Head of caudate nucleus (tissue), 42 donors: ENCODE results near the gene ZBTB20.

Experiments used
- DNase-seq, 42 donors: peaks; one replicate each; pipeline versions ENCODE4 v3.0.0 to v3.0.0-alpha.2; 2020 to 2021; ENCODE audit warnings: mixed read lengths in 7 of 42
- intact Hi-C: fragments of 100-400 bp; cut with DNase I; formaldehyde crosslinking; loops from one replicate; pipeline ENCODE4 v1.15.0; 2022

The ZBTB20 gene

GRCh38 chr3:114338651-114339357 lies 808.3 kb downstream of the ZBTB20 start:
- intact Hi-C loops = no loop called here
- no peak for DNase-seq

GRCh38 chr3:114336857-114337256 lies 810.2 kb downstream of the ZBTB20 start:
- DNase-seq = no peak
- intact Hi-C loops = no loop called here

GRCh38 chr3:114336122-114336697 lies 810.9 kb downstream of the ZBTB20 start:
- intact Hi-C loops = no loop called here

GRCh38 chr3:114333923-114334240 lies 813.2 kb downstream of the ZBTB20 start:
- no peak for DNase-seq
- intact Hi-C loops = no loop called here

More at GRCh38 chr3:114336122-114336697, 810.9 kb downstream of the ZBTB20 start:
- DNase-seq = no peak

- intact Hi-C loops = no loop called here
- DNase-seq = peak in 13 of 42 donors; percentile 10 to 54 (median 26)
Measured at GRCh38 chr3:114333180-114333922, 813.7 kb downstream of the ZBTB20 start.

GRCh38 chr3:114332342-114333179 lies 814.5 kb downstream of the ZBTB20 start:
- DNase-seq = no peak
- intact Hi-C loops = no loop called here

- no peak for DNase-seq
- intact Hi-C loops = no loop called here
Measured at GRCh38 chr3:114331710-114332109, 815.4 kb downstream of the ZBTB20 start.

- intact Hi-C loops = no loop called here
- no peak for DNase-seq
Measured at GRCh38 chr3:114331007-114331406, 816.1 kb downstream of the ZBTB20 start.

- intact Hi-C loops = no loop called here
Measured at GRCh38 chr3:114329823-114330222, 817.3 kb downstream of the ZBTB20 start.

GRCh38 chr3:114328345-114328744 lies 818.7 kb downstream of the ZBTB20 start:
- DNase-seq = no peak
- intact Hi-C loops = no loop called here

More at GRCh38 chr3:114329823-114330222, 817.3 kb downstream of the ZBTB20 start:
- no peak for DNase-seq

- DNase-seq = no peak
- intact Hi-C loops = no loop called here
Measured at GRCh38 chr3:114327665-114328064, 819.4 kb downstream of the ZBTB20 start.

GRCh38 chr3:114323546-114324254 lies 823.4 kb downstream of the ZBTB20 start:
- intact Hi-C loops = no loop called here
- DNase-seq = no peak

GRCh38 chr3:114320246-114320645 lies 826.8 kb downstream of the ZBTB20 start:
- intact Hi-C loops = no loop called here
- no peak for DNase-seq

GRCh38 chr3:114319453-114319852 lies 827.6 kb downstream of the ZBTB20 start:
- DNase-seq = no peak
- intact Hi-C loops = no loop called here

- intact Hi-C loops = no loop called here
- DNase-seq = no peak
Measured at GRCh38 chr3:114318295-114318694, 828.8 kb downstream of the ZBTB20 start.

GRCh38 chr3:114314282-114314681 lies 832.8 kb downstream of the ZBTB20 start:
- intact Hi-C loops = no loop called here
- DNase-seq = no peak

GRCh38 chr3:114313426-114313825 lies 833.7 kb downstream of the ZBTB20 start:
- intact Hi-C loops = no loop called here

GRCh38 chr3:114310695-114311094 lies 836.4 kb downstream of the ZBTB20 start:
- intact Hi-C loops = no loop called here
- no peak for DNase-seq

More at GRCh38 chr3:114313426-114313825, 833.7 kb downstream of the ZBTB20 start:
- DNase-seq = no peak

GRCh38 chr3:114308830-114309229 lies 838.3 kb downstream of the ZBTB20 start:
- no peak for DNase-seq
- intact Hi-C loops = no loop called here
